Right lobe of liver (tissue), 4 donors: ENCODE data around the gene DDA1.

Experiments
- CTCF ChIP-seq, 4 donors: fragments of 200-600 bp in 3 of 4; fragments of 450-650 bp in 1 of 4; IDR thresholded peaks; one replicate each; pipeline versions ENCODE4 v1.5.1 to v1.8.0; 2016 to 2022; ENCODE audit warnings: antibody characterized with exemption in 4 of 4, mild to moderate bottlenecking in 2 of 4
- POLR2A ChIP-seq: fragments of 450-650 bp; IDR thresholded peaks from one replicate; pipeline ENCODE4 v1.6.1; 2017; ENCODE audit warnings: antibody characterized with exemption, mild to moderate bottlenecking
- donor health status: DM: no; HTN: no; CAD: no.
- donor health status: DM: no; HTN: no; CAD: no.
- donor health status: DM: no; HTN: yes; CAD: no.

GRCh38 chr19:17303167-17303939 lies 6.0 kb upstream of the DDA1 start, which contains the start of gene ABHD8:
- TF ChIP-seq CTCF (IDR thresholded peaks at IDR 0.05), result peak; percentile 65 to 83 (median 71)
- TF ChIP-seq POLR2A, result peak; percentile 71
